ENCODE data around the gene MICAL2.

The MICAL2 gene

GRCh38 chr11:12274056-12274455 lies 163.7 kb downstream of the MICAL2 start:
- ATAC-seq, result no peak
- TF ChIP-seq, protein P1, sequence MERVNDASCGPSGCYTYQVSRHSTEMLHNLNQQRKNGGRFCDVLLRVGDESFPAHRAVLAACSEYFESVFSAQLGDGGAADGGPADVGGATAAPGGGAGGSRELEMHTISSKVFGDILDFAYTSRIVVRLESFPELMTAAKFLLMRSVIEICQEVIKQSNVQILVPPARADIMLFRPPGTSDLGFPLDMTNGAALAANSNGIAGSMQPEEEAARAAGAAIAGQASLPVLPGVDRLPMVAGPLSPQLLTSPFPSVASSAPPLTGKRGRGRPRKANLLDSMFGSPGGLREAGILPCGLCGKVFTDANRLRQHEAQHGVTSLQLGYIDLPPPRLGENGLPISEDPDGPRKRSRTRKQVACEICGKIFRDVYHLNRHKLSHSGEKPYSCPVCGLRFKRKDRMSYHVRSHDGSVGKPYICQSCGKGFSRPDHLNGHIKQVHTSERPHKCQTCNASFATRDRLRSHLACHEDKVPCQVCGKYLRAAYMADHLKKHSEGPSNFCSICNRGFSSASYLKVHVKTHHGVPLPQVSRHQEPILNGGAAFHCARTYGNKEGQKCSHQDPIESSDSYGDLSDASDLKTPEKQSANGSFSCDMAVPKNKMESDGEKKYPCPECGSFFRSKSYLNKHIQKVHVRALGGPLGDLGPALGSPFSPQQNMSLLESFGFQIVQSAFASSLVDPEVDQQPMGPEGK (CRISPR knock-in tag; IDR thresholded peaks at IDR 0.05; ENCODE audit: borderline replicate concordance), result no peak
- TF ChIP-seq OSR1 (CRISPR knock-in tag; IDR thresholded peaks at IDR 0.05) (no peak), ZC3H10 (CRISPR knock-in tag; IDR thresholded peaks at IDR 0.05) (no peak), ISL1 (CRISPR knock-in tag; IDR thresholded peaks at IDR 0.05) (no peak), CREB5 (CRISPR knock-in tag; IDR thresholded peaks at IDR 0.05; ENCODE audit: low read depth) (no peak), PPARA (CRISPR knock-in tag; IDR thresholded peaks at IDR 0.05; ENCODE audit: borderline replicate concordance) (no peak), RARB (CRISPR knock-in tag; IDR thresholded peaks at IDR 0.05) (no peak), TCF4 (CRISPR knock-in tag; IDR thresholded peaks at IDR 0.05; ENCODE audit: borderline replicate concordance) (no peak), ESRRG (CRISPR knock-in tag; IDR thresholded peaks at IDR 0.05) (no peak), ZNF565 (CRISPR knock-in tag; conservative IDR thresholded peaks at IDR 0.05; ENCODE audit: low read depth) (no peak), GLIS3 (CRISPR knock-in tag; IDR thresholded peaks at IDR 0.05) (no peak), ZFP3 (CRISPR knock-in tag; IDR thresholded peaks at IDR 0.05) (no peak), TSHZ2 (CRISPR knock-in tag; IDR thresholded peaks at IDR 0.05) (no peak), ZNF70 (CRISPR knock-in tag; IDR thresholded peaks at IDR 0.05) (no peak), ZFP30 (CRISPR knock-in tag; IDR thresholded peaks at IDR 0.05) (no peak), CSDC2 (CRISPR knock-in tag; IDR thresholded peaks at IDR 0.05) (no peak), TOX (CRISPR knock-in tag; IDR thresholded peaks at IDR 0.05; ENCODE audit: borderline replicate concordance) (no peak), BACH2 (CRISPR knock-in tag; IDR thresholded peaks at IDR 0.05; ENCODE audit: borderline replicate concordance) (no peak), ARNTL (CRISPR knock-in tag; IDR thresholded peaks at IDR 0.05; ENCODE audit: borderline replicate concordance, low read depth) (no peak)
- TF ChIP-seq, protein P2, sequence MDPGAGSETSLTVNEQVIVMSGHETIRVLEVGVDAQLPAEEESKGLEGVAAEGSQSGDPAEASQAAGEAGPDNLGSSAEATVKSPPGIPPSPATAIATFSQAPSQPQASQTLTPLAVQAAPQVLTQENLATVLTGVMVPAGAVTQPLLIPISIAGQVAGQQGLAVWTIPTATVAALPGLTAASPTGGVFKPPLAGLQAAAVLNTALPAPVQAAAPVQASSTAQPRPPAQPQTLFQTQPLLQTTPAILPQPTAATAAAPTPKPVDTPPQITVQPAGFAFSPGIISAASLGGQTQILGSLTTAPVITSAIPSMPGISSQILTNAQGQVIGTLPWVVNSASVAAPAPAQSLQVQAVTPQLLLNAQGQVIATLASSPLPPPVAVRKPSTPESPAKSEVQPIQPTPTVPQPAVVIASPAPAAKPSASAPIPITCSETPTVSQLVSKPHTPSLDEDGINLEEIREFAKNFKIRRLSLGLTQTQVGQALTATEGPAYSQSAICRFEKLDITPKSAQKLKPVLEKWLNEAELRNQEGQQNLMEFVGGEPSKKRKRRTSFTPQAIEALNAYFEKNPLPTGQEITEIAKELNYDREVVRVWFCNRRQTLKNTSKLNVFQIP (CRISPR knock-in tag; IDR thresholded peaks at IDR 0.05; ENCODE audit: borderline replicate concordance, low read depth), result no peak

- TF ChIP-seq ZFP30 (CRISPR knock-in tag; IDR thresholded peaks at IDR 0.05) (no peak), ZNF8 (CRISPR knock-in tag; IDR thresholded peaks at IDR 0.05) (no peak), RARB (CRISPR knock-in tag; IDR thresholded peaks at IDR 0.05) (no peak), GLIS3 (CRISPR knock-in tag; IDR thresholded peaks at IDR 0.05) (no peak), ESRRG (CRISPR knock-in tag; IDR thresholded peaks at IDR 0.05) (no peak), ZC3H10 (CRISPR knock-in tag; IDR thresholded peaks at IDR 0.05) (no peak), OSR1 (CRISPR knock-in tag; IDR thresholded peaks at IDR 0.05) (no peak), ZNF70 (CRISPR knock-in tag; IDR thresholded peaks at IDR 0.05) (no peak), TOX (CRISPR knock-in tag; IDR thresholded peaks at IDR 0.05; ENCODE audit: borderline replicate concordance) (no peak), ARNTL (CRISPR knock-in tag; IDR thresholded peaks at IDR 0.05; ENCODE audit: borderline replicate concordance, low read depth) (no peak), BACH2 (CRISPR knock-in tag; IDR thresholded peaks at IDR 0.05; ENCODE audit: borderline replicate concordance) (no peak)
- TF ChIP-seq, protein P1 (CRISPR knock-in tag; IDR thresholded peaks at IDR 0.05; ENCODE audit: borderline replicate concordance), result no peak
Measured at GRCh38 chr11:12274558-12275197, 164.3 kb downstream of the MICAL2 start.

More at GRCh38 chr11:12274558-12275197, 164.3 kb downstream of the MICAL2 start:
- ATAC-seq, result no peak
